Measurements from ENCODE around the gene ITPK1.

ITPK1 gene

GRCh38 chr14:92951261-92951660 lies 164.5 kb downstream of the ITPK1 start:
- Histone ChIP-seq H3K36me3 (ENCODE audit: control insufficient read depth, insufficient read depth, low read length) (peaks cover 10% of the 10 kb centered on the region), H3K9me3 (ENCODE audit: control insufficient read depth, low read length) (no peaks in the 10 kb centered on the region), H3K27me3 (replicated peaks; ENCODE audit: control insufficient read depth, insufficient read depth, low read length, poor library complexity, severe bottlenecking) (no peaks in the 10 kb centered on the region), H3K4me1 (ENCODE audit: control insufficient read depth, insufficient read depth, low read length, poor library complexity, severe bottlenecking) (no peaks in the 10 kb centered on the region), H3K4me3 (ENCODE audit: insufficient read depth, low read depth, low read length, poor library complexity, severe bottlenecking) (no peak overlapping the region), H3K27ac (ENCODE audit: insufficient read depth, low read length, poor library complexity, severe bottlenecking) (no peak overlapping the region)
- no peak for DNase-seq

- H3K36me3 ChIP-seq (ENCODE audit: control insufficient read depth, insufficient read depth, low read length), result peaks cover 14% of the 10 kb centered on the region
- H3K9me3 ChIP-seq (ENCODE audit: control insufficient read depth, low read length), result no peaks in the 10 kb centered on the region
- H3K27ac ChIP-seq (ENCODE audit: insufficient read depth, low read length, poor library complexity, severe bottlenecking), result no peak overlapping the region
- DNase-seq, result no peak
- H3K4me1 ChIP-seq (ENCODE audit: control insufficient read depth, insufficient read depth, low read length, poor library complexity, severe bottlenecking), result no peaks in the 10 kb centered on the region
- H3K4me3 ChIP-seq (ENCODE audit: insufficient read depth, low read depth, low read length, poor library complexity, severe bottlenecking), result no peak overlapping the region
- no peaks in the 10 kb centered on the region for H3K27me3 ChIP-seq (replicated peaks; ENCODE audit: control insufficient read depth, insufficient read depth, low read length, poor library complexity, severe bottlenecking)
Measured at GRCh38 chr14:92950773-92951172, 165.0 kb downstream of the ITPK1 start.

- DNase-seq, result no peak
Measured at GRCh38 chr14:92950193-92950540, 165.6 kb downstream of the ITPK1 start.

GRCh38 chr14:92949496-92950192 lies 166.1 kb downstream of the ITPK1 start:
- Histone ChIP-seq H3K27me3 (replicated peaks; ENCODE audit: control insufficient read depth, insufficient read depth, low read length, poor library complexity, severe bottlenecking) (no peaks in the 10 kb centered on the region), H3K4me3 (ENCODE audit: insufficient read depth, low read depth, low read length, poor library complexity, severe bottlenecking) (no peak overlapping the region), H3K4me1 (ENCODE audit: control insufficient read depth, insufficient read depth, low read length, poor library complexity, severe bottlenecking) (no peaks in the 10 kb centered on the region), H3K27ac (ENCODE audit: insufficient read depth, low read length, poor library complexity, severe bottlenecking) (no peak overlapping the region), H3K36me3 (ENCODE audit: control insufficient read depth, insufficient read depth, low read length) (peaks cover 20% of the 10 kb centered on the region), H3K9me3 (ENCODE audit: control insufficient read depth, low read length) (no peaks in the 10 kb centered on the region)
- DNase-seq, result no peak

More at GRCh38 chr14:92950193-92950540, 165.6 kb downstream of the ITPK1 start:
- Histone ChIP-seq H3K27ac (ENCODE audit: insufficient read depth, low read length, poor library complexity, severe bottlenecking) (no peak overlapping the region), H3K4me1 (ENCODE audit: control insufficient read depth, insufficient read depth, low read length, poor library complexity, severe bottlenecking) (no peaks in the 10 kb centered on the region), H3K9me3 (ENCODE audit: control insufficient read depth, low read length) (no peaks in the 10 kb centered on the region), H3K4me3 (ENCODE audit: insufficient read depth, low read depth, low read length, poor library complexity, severe bottlenecking) (no peak overlapping the region), H3K27me3 (replicated peaks; ENCODE audit: control insufficient read depth, insufficient read depth, low read length, poor library complexity, severe bottlenecking) (no peaks in the 10 kb centered on the region), H3K36me3 (ENCODE audit: control insufficient read depth, insufficient read depth, low read length) (peaks cover 20% of the 10 kb centered on the region)

GRCh38 chr14:92948647-92949046 lies 167.1 kb downstream of the ITPK1 start:
- no peaks in the 10 kb centered on the region for H3K9me3 ChIP-seq (ENCODE audit: control insufficient read depth, low read length)

GRCh38 chr14:92946847-92947545 lies 168.7 kb downstream of the ITPK1 start:
- Histone ChIP-seq H3K27ac (ENCODE audit: insufficient read depth, low read length, poor library complexity, severe bottlenecking) (no peak overlapping the region), H3K9me3 (ENCODE audit: control insufficient read depth, low read length) (no peaks in the 10 kb centered on the region), H3K36me3 (ENCODE audit: control insufficient read depth, insufficient read depth, low read length) (peaks cover 27% of the 10 kb centered on the region), H3K27me3 (replicated peaks; ENCODE audit: control insufficient read depth, insufficient read depth, low read length, poor library complexity, severe bottlenecking) (no peaks in the 10 kb centered on the region), H3K4me1 (ENCODE audit: control insufficient read depth, insufficient read depth, low read length, poor library complexity, severe bottlenecking) (no peaks in the 10 kb centered on the region), H3K4me3 (ENCODE audit: insufficient read depth, low read depth, low read length, poor library complexity, severe bottlenecking) (no peak overlapping the region)
- no peak for DNase-seq

More at GRCh38 chr14:92948647-92949046, 167.1 kb downstream of the ITPK1 start:
- H3K36me3 ChIP-seq (ENCODE audit: control insufficient read depth, insufficient read depth, low read length), result peaks cover 20% of the 10 kb centered on the region
- DNase-seq, result no peak
- H3K27me3 ChIP-seq (replicated peaks; ENCODE audit: control insufficient read depth, insufficient read depth, low read length, poor library complexity, severe bottlenecking), result no peaks in the 10 kb centered on the region
- no peaks in the 10 kb centered on the region for H3K4me1 ChIP-seq (ENCODE audit: control insufficient read depth, insufficient read depth, low read length, poor library complexity, severe bottlenecking)
- H3K4me3 ChIP-seq (ENCODE audit: insufficient read depth, low read depth, low read length, poor library complexity, severe bottlenecking), result no peak overlapping the region
- H3K27ac ChIP-seq (ENCODE audit: insufficient read depth, low read length, poor library complexity, severe bottlenecking), result no peak overlapping the region

- Histone ChIP-seq H3K4me1 (ENCODE audit: control insufficient read depth, insufficient read depth, low read length, poor library complexity, severe bottlenecking) (no peaks in the 10 kb centered on the region), H3K27ac (ENCODE audit: insufficient read depth, low read length, poor library complexity, severe bottlenecking) (no peak overlapping the region), H3K36me3 (ENCODE audit: control insufficient read depth, insufficient read depth, low read length) (peaks cover 27% of the 10 kb centered on the region), H3K4me3 (ENCODE audit: insufficient read depth, low read depth, low read length, poor library complexity, severe bottlenecking) (no peak overlapping the region), H3K9me3 (ENCODE audit: control insufficient read depth, low read length) (no peaks in the 10 kb centered on the region), H3K27me3 (replicated peaks; ENCODE audit: control insufficient read depth, insufficient read depth, low read length, poor library complexity, severe bottlenecking) (no peaks in the 10 kb centered on the region)
- no peak for DNase-seq
Measured at GRCh38 chr14:92945959-92946846, 169.5 kb downstream of the ITPK1 start.

- no peak for DNase-seq
- no peaks in the 10 kb centered on the region for H3K9me3 ChIP-seq (ENCODE audit: control insufficient read depth, low read length)
- no peaks in the 10 kb centered on the region for H3K4me1 ChIP-seq (ENCODE audit: control insufficient read depth, insufficient read depth, low read length, poor library complexity, severe bottlenecking)
- peaks cover 26% of the 10 kb centered on the region for H3K36me3 ChIP-seq (ENCODE audit: control insufficient read depth, insufficient read depth, low read length)
- H3K27me3 ChIP-seq (replicated peaks; ENCODE audit: control insufficient read depth, insufficient read depth, low read length, poor library complexity, severe bottlenecking), result no peaks in the 10 kb centered on the region
- H3K4me3 ChIP-seq (ENCODE audit: insufficient read depth, low read depth, low read length, poor library complexity, severe bottlenecking), result no peak overlapping the region
- no peak overlapping the region for H3K27ac ChIP-seq (ENCODE audit: insufficient read depth, low read length, poor library complexity, severe bottlenecking)
Measured at GRCh38 chr14:92945544-92945943, 170.2 kb downstream of the ITPK1 start.

GRCh38 chr14:92944976-92945375 lies 170.7 kb downstream of the ITPK1 start:
- Histone ChIP-seq H3K4me1 (ENCODE audit: control insufficient read depth, insufficient read depth, low read length, poor library complexity, severe bottlenecking) (no peaks in the 10 kb centered on the region), H3K4me3 (ENCODE audit: insufficient read depth, low read depth, low read length, poor library complexity, severe bottlenecking) (no peak overlapping the region), H3K36me3 (ENCODE audit: control insufficient read depth, insufficient read depth, low read length) (peaks cover 20% of the 10 kb centered on the region), H3K27ac (ENCODE audit: insufficient read depth, low read length, poor library complexity, severe bottlenecking) (no peak overlapping the region), H3K27me3 (replicated peaks; ENCODE audit: control insufficient read depth, insufficient read depth, low read length, poor library complexity, severe bottlenecking) (no peaks in the 10 kb centered on the region), H3K9me3 (ENCODE audit: control insufficient read depth, low read length) (no peaks in the 10 kb centered on the region)
- no peak for DNase-seq

Measured in effector memory CD4-positive, alpha-beta T cell (primary cell).